ENCODE results near the gene PEAR1. TPM values are rescaled to one million over a fixed set of nuclear protein-coding genes. Genes with fewer than 3 reads are reported as not detected.
A peak's percentile ranks its signal among the peaks of the same experiment; 100 is the strongest.

Gene PEAR1
- polyA plus RNA-seq, 2 of the 4 experiments (the other 2 are of a cell fraction), result 1.7 to 5.0 TPM

- ChIA-PET CTCF (interaction anchor here (0.9 to 20.9 kb wide), 22 partner anchors 10 to 180 kb away, joined by 3 to 480 read pairs (median 18); partner anchors contain the start of genes ISG20L2, LRRC71, METTL25B and PEAR1), POLR2A (no interaction called here)
- H3K4me3 ChIP-seq, result no peak overlapping the region
- TF ChIP-seq GATA3 (IDR thresholded peaks at IDR 0.05; ENCODE audit: borderline replicate concordance) (no peak), POLR2A (IDR thresholded peaks at IDR 0.05; ENCODE audit: low read length) (no peak), POLR2AphosphoS2 (conservative IDR thresholded peaks at IDR 0.05; ENCODE audit: low read length) (no peak), ESRRA (IDR thresholded peaks at IDR 0.05; ENCODE audit: borderline replicate concordance, low read length) (no peak), ZNF302 (CRISPR knock-in tag; IDR thresholded peaks at IDR 0.05) (no peak), EHMT2 (IDR thresholded peaks at IDR 0.05; ENCODE audit: low read depth) (no peak)
- TF ChIP-seq, protein P1, sequence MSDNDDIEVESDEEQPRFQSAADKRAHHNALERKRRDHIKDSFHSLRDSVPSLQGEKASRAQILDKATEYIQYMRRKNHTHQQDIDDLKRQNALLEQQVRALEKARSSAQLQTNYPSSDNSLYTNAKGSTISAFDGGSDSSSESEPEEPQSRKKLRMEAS (IDR thresholded peaks at IDR 0.05), result no peak
- FAIRE-seq, result no peak
- no peaks in the 10 kb centered on the region for H3K9me3 ChIP-seq
- H3K4me2 ChIP-seq, result no peak overlapping the region
- no peak for ATAC-seq
- no peak overlapping the region for H3K27ac ChIP-seq
- WGBS (ENCODE audit: missing lambda C conversion rate), result 65% methylated on average over 5 of the region's 5 CpGs
- no peak for DNase-seq (ENCODE audit: low read depth in 1 of 2, low spot score in 1 of 2)
- peaks cover 8% of the 10 kb centered on the region; the same call in 1 of the 3 replicates for H3K4me1 ChIP-seq
Observed at GRCh38 chr1:156858555-156858956, 35.0 kb upstream of the PEAR1 start.

DNA sequence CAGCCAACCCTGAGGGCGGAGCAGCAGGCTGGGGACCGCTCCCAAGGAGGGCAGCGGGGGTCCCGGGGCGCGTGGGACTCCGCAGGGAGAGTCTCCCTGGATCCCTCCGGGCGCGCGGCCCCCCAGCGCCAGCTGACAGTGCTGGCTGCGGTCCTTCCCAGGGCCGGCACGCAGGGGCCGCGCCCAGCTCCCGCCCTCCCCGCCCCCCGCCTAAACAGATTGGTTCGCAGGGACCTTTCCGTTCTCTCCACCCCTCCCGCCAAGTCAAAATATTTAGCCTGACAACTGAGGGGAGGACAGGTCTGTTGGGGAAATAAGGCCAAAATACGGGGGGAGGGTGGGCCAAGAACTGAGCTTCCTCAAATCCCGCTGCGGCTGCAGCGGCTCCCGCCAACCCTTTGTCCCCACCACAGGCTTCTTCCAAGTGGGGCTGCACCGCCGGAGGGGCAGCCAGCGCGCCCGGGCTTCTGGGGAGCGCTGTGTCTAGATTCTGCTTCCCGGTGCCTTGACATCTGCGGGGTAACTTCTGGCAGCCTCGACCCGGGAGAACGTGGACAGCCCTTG lies 34.5 kb upstream of the PEAR1 start, which contains the start of gene INSRR:
TSS of gene INSRR (minus strand) at position 159 of the 564 bp plus-strand sequence. CDS start 496 bp downstream, outside the sequence.
- H3K4me3 ChIP-seq, result peak within 1 kb of the TSS; percentile 46
- ATAC-seq (peak in 1 of 2 experiments; percentile 2; a peak in 3 of 6 replicates), FAIRE-seq (no peak), DNase-seq (ENCODE audit: low read depth in 1 of 2, low spot score in 1 of 2) (no peak)
- TF ChIP-seq ZFP36 (IDR thresholded peaks at IDR 0.05; ENCODE audit: borderline replicate concordance, partially characterized antibody) (no peak), CHD2 (IDR thresholded peaks at IDR 0.05; ENCODE audit: low read length, partially characterized antibody) (no peak), TFCP2L1 (CRISPR knock-in tag; IDR thresholded peaks at IDR 0.05) (no peak), NR3C1 (IDR thresholded peaks at IDR 0.05) (no peak), ZNF302 (CRISPR knock-in tag; IDR thresholded peaks at IDR 0.05) (no peak), TP53 (CRISPR knock-in tag; IDR thresholded peaks at IDR 0.05) (no peak), POLR2AphosphoS2 (conservative IDR thresholded peaks at IDR 0.05; ENCODE audit: low read length) (no peak), HEYL (CRISPR knock-in tag; IDR thresholded peaks at IDR 0.05) (no peak), FOXS1 (CRISPR knock-in tag; IDR thresholded peaks at IDR 0.05) (no peak), CBX2 (IDR thresholded peaks at IDR 0.05; ENCODE audit: borderline replicate concordance, low read depth) (no peak)
- TF ChIP-seq, protein P2, sequence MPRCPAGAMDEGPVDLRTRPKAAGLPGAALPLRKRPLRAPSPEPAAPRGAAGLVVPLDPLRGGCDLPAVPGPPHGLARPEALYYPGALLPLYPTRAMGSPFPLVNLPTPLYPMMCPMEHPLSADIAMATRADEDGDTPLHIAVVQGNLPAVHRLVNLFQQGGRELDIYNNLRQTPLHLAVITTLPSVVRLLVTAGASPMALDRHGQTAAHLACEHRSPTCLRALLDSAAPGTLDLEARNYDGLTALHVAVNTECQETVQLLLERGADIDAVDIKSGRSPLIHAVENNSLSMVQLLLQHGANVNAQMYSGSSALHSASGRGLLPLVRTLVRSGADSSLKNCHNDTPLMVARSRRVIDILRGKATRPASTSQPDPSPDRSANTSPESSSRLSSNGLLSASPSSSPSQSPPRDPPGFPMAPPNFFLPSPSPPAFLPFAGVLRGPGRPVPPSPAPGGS (IDR thresholded peaks at IDR 0.05), result no peak
- TF ChIP-seq, protein P3, sequence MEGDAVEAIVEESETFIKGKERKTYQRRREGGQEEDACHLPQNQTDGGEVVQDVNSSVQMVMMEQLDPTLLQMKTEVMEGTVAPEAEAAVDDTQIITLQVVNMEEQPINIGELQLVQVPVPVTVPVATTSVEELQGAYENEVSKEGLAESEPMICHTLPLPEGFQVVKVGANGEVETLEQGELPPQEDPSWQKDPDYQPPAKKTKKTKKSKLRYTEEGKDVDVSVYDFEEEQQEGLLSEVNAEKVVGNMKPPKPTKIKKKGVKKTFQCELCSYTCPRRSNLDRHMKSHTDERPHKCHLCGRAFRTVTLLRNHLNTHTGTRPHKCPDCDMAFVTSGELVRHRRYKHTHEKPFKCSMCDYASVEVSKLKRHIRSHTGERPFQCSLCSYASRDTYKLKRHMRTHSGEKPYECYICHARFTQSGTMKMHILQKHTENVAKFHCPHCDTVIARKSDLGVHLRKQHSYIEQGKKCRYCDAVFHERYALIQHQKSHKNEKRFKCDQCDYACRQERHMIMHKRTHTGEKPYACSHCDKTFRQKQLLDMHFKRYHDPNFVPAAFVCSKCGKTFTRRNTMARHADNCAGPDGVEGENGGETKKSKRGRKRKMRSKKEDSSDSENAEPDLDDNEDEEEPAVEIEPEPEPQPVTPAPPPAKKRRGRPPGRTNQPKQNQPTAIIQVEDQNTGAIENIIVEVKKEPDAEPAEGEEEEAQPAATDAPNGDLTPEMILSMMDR (IDR thresholded peaks at IDR 0.05), result no peak
- peaks cover 8% of the 10 kb centered on the region; the same call in 1 of the 3 replicates for H3K4me1 ChIP-seq
- H3K27ac ChIP-seq, result peak within 1 kb of the TSS in 1 of 2 experiments; percentile 59; a peak in 2 of 6 replicates
- no peaks in the 10 kb centered on the region for H3K9me3 ChIP-seq
- peak within 1 kb of the TSS; percentile 94 for H3K4me2 ChIP-seq
- 69% methylated on average over 38 of the region's 39 CpGs for WGBS (ENCODE audit: missing lambda C conversion rate)
- POLR2A ChIA-PET, result interaction anchor here (1.0 to 1.4 kb wide), 3 partner anchors 61 to 131 kb away, joined by 4 to 10 read pairs (median 7); partner anchors contain the start of genes ISG20L2, METTL25B and MRPL24
- CTCF ChIA-PET, result interaction anchor here (0.9 to 20.9 kb wide), 34 partner anchors 10 to 234 kb away, joined by 3 to 480 read pairs (median 9); partner anchors contain the start of genes ISG20L2, LRRC71, METTL25B and PEAR1

- Histone ChIP-seq H3K9me3 (no peaks in the 10 kb centered on the region), H3K4me2 (peak overlapping the region; percentile 94), H3K27ac (peak overlapping the region in 1 of 2 experiments; percentile 59; a peak in 2 of 6 replicates), H3K4me3 (peak overlapping the region; percentile 46), H3K4me1 (peaks cover 8% of the 10 kb centered on the region; the same call in 1 of the 3 replicates)
- CTCF ChIA-PET, result interaction anchor here (0.6 to 20.9 kb wide), 58 partner anchors 7 to 478 kb away, joined by 3 to 480 read pairs (median 6); partner anchors contain the start of genes HAPLN2, ISG20L2, LRRC71 and METTL25B
- 7% methylated on average over 22 of the region's 33 CpGs for WGBS (ENCODE audit: missing lambda C conversion rate)
- POLR2A ChIA-PET, result interaction anchor here (1.0 to 1.4 kb wide), 6 partner anchors 47 to 131 kb away, joined by 3 to 10 read pairs (median 4); partner anchors contain the start of genes ISG20L2, METTL25B, MRPL24 and PRCC
- ATAC-seq (peak; percentile 19 to 63; a peak in 3 of 6 replicates), DNase-seq (ENCODE audit: low read depth in 1 of 2, low spot score in 1 of 2) (peak in 1 of 2 experiments; percentile 24), FAIRE-seq (no peak)
- TF ChIP-seq CEBPB (IDR thresholded peaks at IDR 0.05), result no peak
- no peak for TF ChIP-seq KDM1A (IDR thresholded peaks at IDR 0.05; ENCODE audit: low read depth)
- no peak for TF ChIP-seq EHF (CRISPR knock-in tag; IDR thresholded peaks at IDR 0.05)
- TF ChIP-seq RARB (CRISPR knock-in tag; IDR thresholded peaks at IDR 0.05), result no peak
- no peak for TF ChIP-seq ZFP36 (IDR thresholded peaks at IDR 0.05; ENCODE audit: borderline replicate concordance, partially characterized antibody)
- no peak for TF ChIP-seq ELK1 (IDR thresholded peaks at IDR 0.05; ENCODE audit: low read depth, low read length)
- TF ChIP-seq, protein P4, sequence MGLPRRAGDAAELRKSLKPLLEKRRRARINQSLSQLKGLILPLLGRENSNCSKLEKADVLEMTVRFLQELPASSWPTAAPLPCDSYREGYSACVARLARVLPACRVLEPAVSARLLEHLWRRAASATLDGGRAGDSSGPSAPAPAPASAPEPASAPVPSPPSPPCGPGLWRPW (IDR thresholded peaks at IDR 0.05), result no peak
- TF ChIP-seq SREBF2 (IDR thresholded peaks at IDR 0.05), result no peak
- no peak for TF ChIP-seq HDAC2 (IDR thresholded peaks at IDR 0.05)
Observed at GRCh38 chr1:156859523-156860112, 33.9 kb upstream of the PEAR1 start.

Data from A549 (cell line).